Right lobe of liver (tissue), 4 donors: ENCODE measurements around the gene OSBPL9.

Source experiments
- POLR2A ChIP-seq: fragments of 450-650 bp; IDR thresholded peaks from one replicate; pipeline ENCODE4 v1.6.1; 2017; ENCODE audit warnings: antibody characterized with exemption, mild to moderate bottlenecking
- TF ChIP-seq, protein P1 (sequence below), 4 donors: fragments of 200-600 bp in 3 of 4; fragments of 450-650 bp in 1 of 4; IDR thresholded peaks; one replicate each; pipeline versions ENCODE4 v1.5.1 to v1.8.0; 2016 to 2022; ENCODE audit warnings: antibody characterized with exemption in 4 of 4, mild to moderate bottlenecking in 2 of 4
- donor health status: DM: no; HTN: no; CAD: no.
- donor health status: DM: no; HTN: no; CAD: no.
- donor health status: DM: no; HTN: yes; CAD: no.

DNA sequence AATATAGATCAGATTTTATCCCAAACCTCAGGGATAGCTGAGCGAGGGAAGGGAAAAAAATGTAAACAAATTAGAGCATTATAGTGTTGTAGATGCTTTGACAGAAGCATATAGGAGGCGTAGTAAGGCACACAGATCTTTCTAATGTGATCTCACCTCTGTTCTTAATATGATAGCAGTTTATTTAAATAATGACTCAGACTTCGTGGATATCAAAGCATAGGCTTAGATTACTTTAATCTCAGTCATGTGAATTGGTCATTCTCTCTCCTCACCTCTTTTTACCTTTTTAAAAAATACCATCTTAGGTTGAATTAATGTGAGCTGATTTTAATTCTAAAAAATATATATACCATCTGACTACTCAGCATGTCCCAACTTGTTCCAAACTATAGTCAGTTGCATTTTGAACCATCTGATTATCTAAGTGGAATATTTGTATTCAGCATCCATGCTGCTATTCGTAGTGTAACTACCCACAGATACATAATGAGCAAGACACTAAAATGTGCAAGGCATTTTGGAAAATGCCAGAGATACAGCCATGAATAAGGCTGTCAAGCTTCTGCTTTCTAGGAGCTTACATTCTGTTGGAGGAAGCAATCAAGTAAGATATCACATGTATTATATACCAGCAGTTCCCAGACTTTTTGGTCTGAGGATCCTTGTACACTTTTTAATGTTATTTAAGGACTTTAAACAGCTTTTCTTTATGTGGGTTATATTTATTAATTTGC is 76.7 kb downstream of the OSBPL9 start:
- TF ChIP-seq, protein P1, sequence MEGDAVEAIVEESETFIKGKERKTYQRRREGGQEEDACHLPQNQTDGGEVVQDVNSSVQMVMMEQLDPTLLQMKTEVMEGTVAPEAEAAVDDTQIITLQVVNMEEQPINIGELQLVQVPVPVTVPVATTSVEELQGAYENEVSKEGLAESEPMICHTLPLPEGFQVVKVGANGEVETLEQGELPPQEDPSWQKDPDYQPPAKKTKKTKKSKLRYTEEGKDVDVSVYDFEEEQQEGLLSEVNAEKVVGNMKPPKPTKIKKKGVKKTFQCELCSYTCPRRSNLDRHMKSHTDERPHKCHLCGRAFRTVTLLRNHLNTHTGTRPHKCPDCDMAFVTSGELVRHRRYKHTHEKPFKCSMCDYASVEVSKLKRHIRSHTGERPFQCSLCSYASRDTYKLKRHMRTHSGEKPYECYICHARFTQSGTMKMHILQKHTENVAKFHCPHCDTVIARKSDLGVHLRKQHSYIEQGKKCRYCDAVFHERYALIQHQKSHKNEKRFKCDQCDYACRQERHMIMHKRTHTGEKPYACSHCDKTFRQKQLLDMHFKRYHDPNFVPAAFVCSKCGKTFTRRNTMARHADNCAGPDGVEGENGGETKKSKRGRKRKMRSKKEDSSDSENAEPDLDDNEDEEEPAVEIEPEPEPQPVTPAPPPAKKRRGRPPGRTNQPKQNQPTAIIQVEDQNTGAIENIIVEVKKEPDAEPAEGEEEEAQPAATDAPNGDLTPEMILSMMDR (IDR thresholded peaks at IDR 0.05), result no peak
- TF ChIP-seq POLR2A, result no peak
